H9 (cell line): Measurements from ENCODE around the gene OR2F2. TPM values are rescaled to one million over a fixed set of nuclear protein-coding genes. Genes with fewer than 3 reads are reported as not detected.

Experiments
- DNase-seq: peaks from one replicate; pipeline ENCODE4 v3.0.0-alpha.2; 2017
- H2AFZ ChIP-seq: one replicate; pipeline ENCODE4 v1.6.1; 2013; ENCODE audit warnings: mild to moderate bottlenecking, low read length, control low read depth, moderate library complexity
- H2AK5ac ChIP-seq: 2 replicates; pipeline ENCODE4 v1.6.1; 2013; ENCODE audit warnings: low read length, control low read depth, mixed read lengths; ENCODE audit not compliant: insufficient read length
- H2BK120ac ChIP-seq: one replicate; pipeline ENCODE4 v1.6.1; 2013; ENCODE audit warnings: low read depth, mild to moderate bottlenecking, low read length, control low read depth, inconsistent platforms; ENCODE audit not compliant: poor library complexity, severe bottlenecking
- H2BK12ac ChIP-seq: 2 replicates; pipeline ENCODE4 v1.6.1; 2013; ENCODE audit warnings: low read length, control low read depth, mixed read lengths, low read depth; ENCODE audit not compliant: insufficient read length
- H2BK15ac ChIP-seq: 2 replicates; pipeline ENCODE4 v1.6.1; 2013; ENCODE audit warnings: low read depth, low read length, control low read depth
- H2BK20ac ChIP-seq: one replicate; pipeline ENCODE4 v1.6.1; 2013; ENCODE audit warnings: low read depth, mild to moderate bottlenecking, low read length, control low read depth, inconsistent platforms; ENCODE audit not compliant: poor library complexity, severe bottlenecking
- H2BK5ac ChIP-seq: 2 replicates; pipeline ENCODE4 v1.6.1; 2013; ENCODE audit warnings: low read length, control low read depth, mixed read lengths; ENCODE audit not compliant: insufficient read length
- H3K14ac ChIP-seq: 2 replicates; pipeline ENCODE4 v1.6.1; 2013; ENCODE audit warnings: low read length, control low read depth; ENCODE audit not compliant: insufficient read depth
- H3K18ac ChIP-seq: 2 replicates; pipeline ENCODE4 v1.6.1; 2013; ENCODE audit warnings: low read depth, mild to moderate bottlenecking, mixed read lengths, low read length, control low read depth; ENCODE audit not compliant: insufficient read length
- H3K23ac ChIP-seq: 2 replicates; pipeline ENCODE4 v1.6.1; 2013; ENCODE audit warnings: low read length, control low read depth, mixed read lengths, low read depth; ENCODE audit not compliant: insufficient read length
- H3K23me2 ChIP-seq: 2 replicates; pipeline ENCODE4 v1.6.1; 2013; ENCODE audit warnings: low read depth, mild to moderate bottlenecking, mixed read lengths, low read length, control low read depth; ENCODE audit not compliant: insufficient read length, poor library complexity, severe bottlenecking
- H3K27ac ChIP-seq: 2 replicates; pipeline ENCODE4 v1.5.1; 2013; ENCODE audit warnings: low read length, control low read depth, mixed read lengths, low read depth; ENCODE audit not compliant: insufficient read length
- H3K27me3 ChIP-seq: 2 replicates; pipeline ENCODE4 v1.6.1; 2013; ENCODE audit warnings: low read length, control low read depth, inconsistent platforms; ENCODE audit not compliant: insufficient read depth
- H3K4ac ChIP-seq: 2 replicates; pipeline ENCODE4 v1.6.1; 2013; ENCODE audit warnings: low read depth, mild to moderate bottlenecking, control low read depth, inconsistent platforms, low read length, moderate library complexity
- H3K4me1 ChIP-seq: 2 replicates; pipeline ENCODE4 v1.6.1; 2013; ENCODE audit warnings: low read length, control low read depth, inconsistent platforms; ENCODE audit not compliant: insufficient read depth
- H3K4me2 ChIP-seq: 2 replicates; pipeline ENCODE4 v1.6.1; 2013; ENCODE audit warnings: low read length, control low read depth, mixed read lengths; ENCODE audit not compliant: insufficient read length, insufficient read depth
- H3K56ac ChIP-seq: 2 replicates; pipeline ENCODE4 v1.6.1; 2013; ENCODE audit warnings: low read depth, mild to moderate bottlenecking, mixed read lengths, low read length, control low read depth; ENCODE audit not compliant: insufficient read length
- H3K79me1 ChIP-seq: 2 replicates; pipeline ENCODE4 v1.6.1; 2013; ENCODE audit warnings: low read depth, mild to moderate bottlenecking, moderate library complexity, low read length, control low read depth, inconsistent platforms; ENCODE audit not compliant: insufficient read depth, poor library complexity, severe bottlenecking
- H3K79me2 ChIP-seq: 2 replicates; pipeline ENCODE4 v1.6.1; 2013; ENCODE audit warnings: low read length, control low read depth, inconsistent platforms; ENCODE audit not compliant: insufficient read depth
- H3K9ac ChIP-seq: 2 replicates; pipeline ENCODE4 v1.6.1; 2013; ENCODE audit warnings: low read length, control low read depth, mixed read lengths; ENCODE audit not compliant: insufficient read length; ENCODE audit errors: extremely low read depth
- H3K9me3 ChIP-seq: one replicate; pipeline ENCODE4 v1.6.1; 2013; ENCODE audit warnings: low read depth, low read length, inconsistent platforms; ENCODE audit not compliant: control insufficient read depth
- H3T11ph ChIP-seq: one replicate; pipeline ENCODE4 v1.6.1; 2013; ENCODE audit warnings: mild to moderate bottlenecking, low read length, control low read depth, inconsistent platforms
- H4K20me1 ChIP-seq: one replicate; pipeline ENCODE4 v1.6.1; 2013; ENCODE audit not compliant: control insufficient read depth, insufficient read length, insufficient read depth
- H4K5ac ChIP-seq: 2 replicates; pipeline ENCODE4 v1.6.1; 2013; ENCODE audit warnings: low read depth, mild to moderate bottlenecking, mixed read lengths, low read length, control low read depth; ENCODE audit not compliant: insufficient read length
- H4K8ac ChIP-seq: replicated peaks from 2 replicates; pipeline ENCODE4 v1.6.1; 2013; ENCODE audit warnings: low read length, control low read depth, mixed read lengths, low read depth; ENCODE audit not compliant: insufficient read length
- H4K91ac ChIP-seq: 2 replicates; pipeline ENCODE4 v1.6.1; 2013; ENCODE audit warnings: low read depth, mild to moderate bottlenecking, moderate library complexity, mixed read lengths, low read length, control low read depth; ENCODE audit not compliant: insufficient read length
- H3K27ac Mint-ChIP-seq, 3 experiments: 2 replicates in 2 of 3; 3 replicates in 1 of 3; pipeline ENCODE4 v1.8.0; 2020 to 2021; ENCODE audit warnings: mixed read lengths in 3 of 3, mild to moderate bottlenecking in 1 of 3, moderate library complexity in 1 of 3
- H3K27me3 Mint-ChIP-seq: 2 replicates; pipeline ENCODE4 v1.8.0; 2021; ENCODE audit warnings: low read depth, mild to moderate bottlenecking, moderate library complexity, mixed read lengths
- H3K36me3 Mint-ChIP-seq, 3 experiments: 2 replicates in 2 of 3; 3 replicates in 1 of 3; pipeline ENCODE4 v1.8.0; 2020 to 2021; ENCODE audit warnings: low read depth in 3 of 3, mixed read lengths in 3 of 3; ENCODE audit not compliant: insufficient read depth in 1 of 3
- H3K4me1 Mint-ChIP-seq, 2 experiments: 2 replicates each; pipeline ENCODE4 v1.8.0; 2020; ENCODE audit warnings: mixed read lengths in 2 of 2
- H3K4me3 Mint-ChIP-seq, 2 experiments: 2 replicates in 1 of 2; 3 replicates in 1 of 2; pipeline ENCODE4 v1.8.0; 2020 to 2021; ENCODE audit warnings: mild to moderate bottlenecking in 2 of 2, mixed read lengths in 2 of 2, moderate library complexity in 1 of 2
- H3K9me3 Mint-ChIP-seq, 2 experiments: 2 replicates in 1 of 2; 3 replicates in 1 of 2; pipeline ENCODE4 v1.8.0; 2020; ENCODE audit warnings: mild to moderate bottlenecking in 2 of 2, mixed read lengths in 2 of 2, moderate library complexity in 1 of 2
- WGBS: extraction: QIAGEN DNeasy Blood & Tissue Kit; methylation state at CpG from one replicate; pipeline ENCODE4 v1.1.7; 2013; ENCODE audit warnings: missing lambda C conversion rate, low lambda C conversion rate, mixed read lengths; ENCODE audit not compliant: insufficient read length; ENCODE audit errors: extremely low coverage; 5-methylcytosine and 5-hydroxymethylcytosine counted together
- total RNA-seq: library from RNA; stranded (reverse); gene quantifications from 2 replicates; pipeline ENCODE4 v1.2.1, GENCODE V29; 2021
- TF ChIP-seq, protein P1 (sequence below): fragments of 200-600 bp; sonication (generic); conservative IDR thresholded peaks from 3 replicates; pipeline ENCODE4 v1.8.0; 2021; ENCODE audit warnings: antibody characterized with exemption, mild to moderate bottlenecking

Gene OR2F2
- total RNA-seq, 1 experiment from 2014 or later = not detected

DNA sequence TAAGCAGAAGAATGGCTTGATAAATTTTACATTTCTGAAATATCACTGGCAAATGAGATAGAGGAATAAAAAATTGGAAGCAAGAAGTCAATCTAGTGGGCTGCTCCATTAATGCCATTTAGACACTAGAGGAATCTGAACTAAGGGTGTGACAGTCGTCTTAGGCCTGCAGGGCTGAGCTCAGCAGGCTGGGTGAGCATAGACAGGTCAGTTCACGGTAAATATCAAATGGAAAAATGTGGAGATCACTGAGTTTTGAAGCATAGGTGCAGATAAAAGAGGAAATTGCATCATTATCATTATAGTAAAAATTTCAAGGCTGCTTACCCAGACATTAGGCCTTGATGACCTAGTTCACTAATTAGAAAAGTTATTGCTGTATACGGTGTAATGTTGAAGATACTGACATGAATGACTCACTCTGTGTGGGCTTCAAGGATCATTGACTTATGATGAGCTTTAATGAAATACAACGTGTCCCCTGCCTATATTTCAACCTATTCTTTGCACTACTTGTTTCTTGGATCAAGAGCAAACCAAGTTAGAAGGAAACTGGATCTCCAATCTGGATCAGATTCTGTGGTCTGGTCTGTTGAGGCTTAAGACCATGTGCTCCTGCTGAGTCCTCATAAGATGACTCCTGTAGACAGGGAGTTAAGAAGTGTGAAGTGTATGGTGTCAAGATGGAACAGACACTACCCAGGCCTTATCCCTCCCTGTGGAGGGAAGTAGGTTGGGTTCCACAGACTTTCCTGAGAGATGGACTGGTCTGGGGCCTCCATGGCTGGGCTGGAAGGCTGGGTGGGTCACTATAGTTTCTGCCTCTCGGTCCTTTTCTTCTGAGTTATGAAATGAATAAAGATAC lies 3.6 kb downstream of the OR2F2 start:
- H2BK120ac ChIP-seq = no peak overlapping the region
- Mint-ChIP-seq H3K4me3 (no peak overlapping the region), H3K27me3 (0 out of 2 replicates have a peak, but pooled peaks cover 2% of the 10 kb centered on the region), H3K9me3 (no peaks in the 10 kb centered on the region), H3K27ac (no peak overlapping the region), H3K36me3 (no peaks in the 10 kb centered on the region), H3K4me1 (peaks cover 0 to 1% of the 10 kb centered on the region in 2 experiments; a peak in 2 of 4 replicates)
- H3K18ac ChIP-seq = no peak overlapping the region
- H3K4ac ChIP-seq = no peak overlapping the region
- H3K27me3 ChIP-seq = no peaks in the 10 kb centered on the region
- no peaks in the 10 kb centered on the region for H3K4me1 ChIP-seq
- H3K79me1 ChIP-seq = no peaks in the 10 kb centered on the region
- H2BK15ac ChIP-seq = no peak overlapping the region
- no peaks in the 10 kb centered on the region for H4K20me1 ChIP-seq
- no peak overlapping the region for H2AK5ac ChIP-seq
- H4K8ac ChIP-seq = no peak overlapping the region
- no peak overlapping the region for H3K56ac ChIP-seq
- H4K91ac ChIP-seq = no peak overlapping the region
- H3T11ph ChIP-seq = no peak overlapping the region
- H3K9me3 ChIP-seq = no peaks in the 10 kb centered on the region
- no peak overlapping the region for H2BK12ac ChIP-seq
- no peaks in the 10 kb centered on the region for H3K79me2 ChIP-seq
- TF ChIP-seq, protein P1, sequence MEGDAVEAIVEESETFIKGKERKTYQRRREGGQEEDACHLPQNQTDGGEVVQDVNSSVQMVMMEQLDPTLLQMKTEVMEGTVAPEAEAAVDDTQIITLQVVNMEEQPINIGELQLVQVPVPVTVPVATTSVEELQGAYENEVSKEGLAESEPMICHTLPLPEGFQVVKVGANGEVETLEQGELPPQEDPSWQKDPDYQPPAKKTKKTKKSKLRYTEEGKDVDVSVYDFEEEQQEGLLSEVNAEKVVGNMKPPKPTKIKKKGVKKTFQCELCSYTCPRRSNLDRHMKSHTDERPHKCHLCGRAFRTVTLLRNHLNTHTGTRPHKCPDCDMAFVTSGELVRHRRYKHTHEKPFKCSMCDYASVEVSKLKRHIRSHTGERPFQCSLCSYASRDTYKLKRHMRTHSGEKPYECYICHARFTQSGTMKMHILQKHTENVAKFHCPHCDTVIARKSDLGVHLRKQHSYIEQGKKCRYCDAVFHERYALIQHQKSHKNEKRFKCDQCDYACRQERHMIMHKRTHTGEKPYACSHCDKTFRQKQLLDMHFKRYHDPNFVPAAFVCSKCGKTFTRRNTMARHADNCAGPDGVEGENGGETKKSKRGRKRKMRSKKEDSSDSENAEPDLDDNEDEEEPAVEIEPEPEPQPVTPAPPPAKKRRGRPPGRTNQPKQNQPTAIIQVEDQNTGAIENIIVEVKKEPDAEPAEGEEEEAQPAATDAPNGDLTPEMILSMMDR = no peak
- no peak overlapping the region for H3K23ac ChIP-seq
- no peak overlapping the region for H3K9ac ChIP-seq
- no peak overlapping the region for H3K4me2 ChIP-seq
- no peaks in the 10 kb centered on the region for H3K23me2 ChIP-seq
- no peak overlapping the region for H2BK20ac ChIP-seq
- no peak for DNase-seq
- no peak overlapping the region for H3K27ac ChIP-seq
- H2AFZ ChIP-seq = no peak overlapping the region
- no peak overlapping the region for H2BK5ac ChIP-seq
- WGBS = no CpG with 5 or more reads among the region's 5 CpGs
- no peak overlapping the region for H3K14ac ChIP-seq
- no peak overlapping the region for H4K5ac ChIP-seq
